Measurements from ENCODE around the gene PCCB. TPM values are rescaled to one million over a fixed set of nuclear protein-coding genes. Genes with fewer than 3 reads are reported as not detected.
A peak's percentile ranks its signal among the peaks of the same experiment; 100 is the strongest.
"Not testable (repeated sequence)": the region's sequence is repeated elsewhere in the genome, so short reads cannot be mapped to it uniquely, and the experiment has no call there.

PCCB gene
- total and polyA plus RNA-seq, 9 donors = 8.2 to 107 (median 22.1) TPM

- no peak for DNase-seq
- Histone ChIP-seq H3K27ac (peak overlapping the region in 1 of 2 donors; percentile 60), H3K27me3 (no peaks in the 10 kb centered on the region), H3K4me1 (ENCODE audit: insufficient read depth) (peaks cover 2% of the 10 kb centered on the region), H3K9me3 (no peaks in the 10 kb centered on the region), H3K4me3 (no peak overlapping the region), H3K36me3 (no peaks in the 10 kb centered on the region)
- intact Hi-C loops (cut with DNase I) = no loop called here
- TF ChIP-seq POLR2A (IDR thresholded peaks at IDR 0.05) (no peak), CTCF (IDR thresholded peaks at IDR 0.05) (no peak), EP300 (IDR thresholded peaks at IDR 0.05) (no peak)
- WGBS, 3 donors = 95 to 96% (median 95%) methylated on average over 7 of the region's 7 CpGs
These were observed 13.1 kb downstream of the PCCB start for GRCh38 chr3:136263251-136263650.

GRCh38 chr3:136266468-136267125, 16.5 kb downstream of the PCCB start:
- H3K27ac ChIP-seq; intact Hi-C loops (cut with DNase I); H3K36me3 ChIP-seq; H3K27me3 ChIP-seq; H3K4me1 ChIP-seq (ENCODE audit: insufficient read depth); H3K4me3 ChIP-seq; H3K9me3 ChIP-seq; DNase-seq: not testable (repeated sequence)
- 91 to 95% (median 93%) methylated on average over 6 of the region's 6 CpGs for WGBS, 3 donors

GRCh38 chr3:136267235-136267634, 17.1 kb downstream of the PCCB start:
- intact Hi-C loops (cut with DNase I) = no loop called here
- TF ChIP-seq EP300 (IDR thresholded peaks at IDR 0.05) = no peak
- no peak for TF ChIP-seq CTCF (IDR thresholded peaks at IDR 0.05)
- no peak for TF ChIP-seq POLR2A (IDR thresholded peaks at IDR 0.05)
- DNase-seq = no peak
- H3K27ac ChIP-seq = no peak overlapping the region
- WGBS, 3 donors = 95 to 97% (median 96%) methylated on average over 6 of the region's 6 CpGs
- no peaks in the 10 kb centered on the region for H3K27me3 ChIP-seq
- no peaks in the 10 kb centered on the region for H3K36me3 ChIP-seq
- peaks cover 2% of the 10 kb centered on the region for H3K4me1 ChIP-seq (ENCODE audit: insufficient read depth)
- no peak overlapping the region for H3K4me3 ChIP-seq
- no peaks in the 10 kb centered on the region for H3K9me3 ChIP-seq

GRCh38 chr3:136270179-136270578, 20.0 kb downstream of the PCCB start:
- intact Hi-C loops (cut with DNase I) = no loop called here
- Histone ChIP-seq H3K9me3 (no peaks in the 10 kb centered on the region), H3K27ac (no peak overlapping the region), H3K27me3 (no peaks in the 10 kb centered on the region), H3K4me1 (ENCODE audit: insufficient read depth) (no peaks in the 10 kb centered on the region), H3K4me3 (no peak overlapping the region), H3K36me3 (no peaks in the 10 kb centered on the region)
- 96 to 98% (median 98%) methylated on average over 5 of the region's 5 CpGs for WGBS, 3 donors
- TF ChIP-seq CTCF (IDR thresholded peaks at IDR 0.05) (no peak), POLR2A (IDR thresholded peaks at IDR 0.05) (no peak), EP300 (IDR thresholded peaks at IDR 0.05) (no peak)
- no peak for DNase-seq

- intact Hi-C loops (cut with DNase I); H3K27ac ChIP-seq; H3K9me3 ChIP-seq; H3K36me3 ChIP-seq; DNase-seq; H3K4me1 ChIP-seq (ENCODE audit: insufficient read depth); H3K4me3 ChIP-seq; H3K27me3 ChIP-seq: not testable (repeated sequence)
- 92 to 96% (median 96%) methylated on average over 2 of the region's 2 CpGs for WGBS, 3 donors
These were observed 21.5 kb downstream of the PCCB start for GRCh38 chr3:136271626-136272025.
